PC-9 (cell line): ENCODE measurements around the gene CHRD.

Experiments used
- EZH2 ChIP-seq: fragments of 200-600 bp; sonication (generic); IDR thresholded peaks from 2 replicates; pipeline ENCODE4 v1.8.0; 2017; ENCODE audit warnings: antibody characterized with exemption, low read depth
- TF ChIP-seq, protein P1 (sequence below): fragments of 200-600 bp; sonication (generic); conservative IDR thresholded peaks from 2 replicates; pipeline ENCODE4 v1.6.1; 2017; ENCODE audit warnings: mixed run types, antibody characterized with exemption, mild to moderate bottlenecking, moderate library complexity

DNA sequence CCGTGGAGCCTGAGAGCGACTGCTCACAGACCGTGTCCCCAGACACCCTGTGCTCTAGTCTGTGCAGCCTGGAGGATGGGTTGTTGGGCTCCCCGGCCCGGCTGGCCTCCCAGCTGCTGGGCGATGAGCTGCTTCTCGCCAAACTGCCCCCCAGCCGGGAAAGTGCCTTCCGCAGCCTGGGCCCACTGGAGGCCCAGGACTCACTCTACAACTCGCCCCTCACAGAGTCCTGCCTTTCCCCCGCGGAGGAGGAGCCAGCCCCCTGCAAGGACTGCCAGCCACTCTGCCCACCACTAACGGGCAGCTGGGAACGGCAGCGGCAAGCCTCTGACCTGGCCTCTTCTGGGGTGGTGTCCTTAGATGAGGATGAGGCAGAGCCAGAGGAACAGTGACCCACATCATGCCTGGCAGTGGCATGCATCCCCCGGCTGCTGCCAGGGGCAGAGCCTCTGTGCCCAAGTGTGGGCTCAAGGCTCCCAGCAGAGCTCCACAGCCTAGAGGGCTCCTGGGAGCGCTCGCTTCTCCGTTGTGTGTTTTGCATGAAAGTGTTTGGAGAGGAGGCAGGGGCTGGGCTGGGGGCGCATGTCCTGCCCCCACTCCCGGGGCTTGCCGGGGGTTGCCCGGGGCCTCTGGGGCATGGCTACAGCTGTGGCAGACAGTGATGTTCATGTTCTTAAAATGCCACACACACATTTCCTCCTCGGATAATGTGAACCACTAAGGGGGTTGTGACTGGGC is 35.1 kb upstream of the CHRD start:
- TF ChIP-seq, protein P1, sequence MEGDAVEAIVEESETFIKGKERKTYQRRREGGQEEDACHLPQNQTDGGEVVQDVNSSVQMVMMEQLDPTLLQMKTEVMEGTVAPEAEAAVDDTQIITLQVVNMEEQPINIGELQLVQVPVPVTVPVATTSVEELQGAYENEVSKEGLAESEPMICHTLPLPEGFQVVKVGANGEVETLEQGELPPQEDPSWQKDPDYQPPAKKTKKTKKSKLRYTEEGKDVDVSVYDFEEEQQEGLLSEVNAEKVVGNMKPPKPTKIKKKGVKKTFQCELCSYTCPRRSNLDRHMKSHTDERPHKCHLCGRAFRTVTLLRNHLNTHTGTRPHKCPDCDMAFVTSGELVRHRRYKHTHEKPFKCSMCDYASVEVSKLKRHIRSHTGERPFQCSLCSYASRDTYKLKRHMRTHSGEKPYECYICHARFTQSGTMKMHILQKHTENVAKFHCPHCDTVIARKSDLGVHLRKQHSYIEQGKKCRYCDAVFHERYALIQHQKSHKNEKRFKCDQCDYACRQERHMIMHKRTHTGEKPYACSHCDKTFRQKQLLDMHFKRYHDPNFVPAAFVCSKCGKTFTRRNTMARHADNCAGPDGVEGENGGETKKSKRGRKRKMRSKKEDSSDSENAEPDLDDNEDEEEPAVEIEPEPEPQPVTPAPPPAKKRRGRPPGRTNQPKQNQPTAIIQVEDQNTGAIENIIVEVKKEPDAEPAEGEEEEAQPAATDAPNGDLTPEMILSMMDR, result no peak
- no peak for TF ChIP-seq EZH2
